Measurements from ENCODE around the gene NUDT3. TPM values are rescaled to one million over a fixed set of nuclear protein-coding genes. Genes with fewer than 3 reads are reported as not detected.
A peak's percentile ranks its signal among the peaks of the same experiment; 100 is the strongest.

Gene NUDT3
- total and polyA plus RNA-seq, 9 of the 15 experiments (the other 6 are each of a cell fraction or from before 2014, with no cell fraction given) = 5.4 to 81.2 (median 56.4) TPM

GRCh38 chr6:34234667-34235306 is 157.7 kb downstream of the NUDT3 start (continued):
- no peak for TF ChIP-seq ZNF318 (IDR thresholded peaks at IDR 0.05; ENCODE audit: borderline replicate concordance in 1 of 2, low read depth in 1 of 2)
- TF ChIP-seq ESRRA (IDR thresholded peaks at IDR 0.05; ENCODE audit: borderline replicate concordance, low read depth) = no peak
- no peak for TF ChIP-seq ZNF316 (IDR thresholded peaks at IDR 0.05)
- TF ChIP-seq SIN3B (IDR thresholded peaks at IDR 0.05; ENCODE audit: low read depth) = no peak
- peak; percentile 22; the same call in 1 of the 2 replicates for TF ChIP-seq POLR2A (conservative IDR thresholded peaks at IDR 0.05)
- TF ChIP-seq ZNF57 (CRISPR knock-in tag; IDR thresholded peaks at IDR 0.05) = no peak
- TF ChIP-seq MTA3 (IDR thresholded peaks at IDR 0.05; ENCODE audit: borderline replicate concordance) = no peak
- TF ChIP-seq MCM2 (IDR thresholded peaks at IDR 0.05; ENCODE audit: low read depth) = no peak
- peak; percentile 11 for TF ChIP-seq CXXC5 (CRISPR knock-in tag; IDR thresholded peaks at IDR 0.05)
- no peak for TF ChIP-seq IRF2 (CRISPR knock-in tag; IDR thresholded peaks at IDR 0.05)
- no peak for TF ChIP-seq HEY1 (CRISPR knock-in tag; IDR thresholded peaks at IDR 0.05; ENCODE audit: borderline replicate concordance)
- TF ChIP-seq FOXP1 (CRISPR knock-in tag; IDR thresholded peaks at IDR 0.05) = no peak
- peak; percentile 18; the same call in 1 of the 2 replicates for TF ChIP-seq NR4A1 (CRISPR knock-in tag; IDR thresholded peaks at IDR 0.05)
- TF ChIP-seq NR4A1 (tag; IDR thresholded peaks at IDR 0.05) = no peak
- no peak for TF ChIP-seq EHMT2 (IDR thresholded peaks at IDR 0.05)
- TF ChIP-seq YBX1 (IDR thresholded peaks at IDR 0.05) = no peak
- no peak for TF ChIP-seq ARID4B (CRISPR knock-in tag; IDR thresholded peaks at IDR 0.05)
- no peak for TF ChIP-seq NELFE (IDR thresholded peaks at IDR 0.05; ENCODE audit: insufficient read depth, insufficient read length)
